OCI-LY7 (cell line): ENCODE data around the gene GSTA1. TPM values are rescaled to one million over a fixed set of nuclear protein-coding genes. Genes with fewer than 3 reads are reported as not detected.
"Not testable (repeated sequence)": the region's sequence is repeated elsewhere in the genome, so short reads cannot be mapped to it uniquely, and the experiment has no call there.

ENCODE experiments used
- BruUV-seq: library from RNA; stranded (reverse); fragments of 400-500 nt; replicated peaks from 2 replicates; lab custom pipeline; 2021; lab: Mats Ljungman, UMichigan
- CTCF ChIA-PET: fragments of 300-600 bp; sonication (Branson Sonifier 250); formaldehyde crosslinking; loops from one replicate; lab custom pipeline; 2022; ENCODE audit warnings: antibody characterized with exemption; ENCODE audit not compliant: unreplicated experiment; lab: Charles Lee
- POLR2A ChIA-PET: fragments of 300-600 bp; sonication (Branson Sonifier 250); formaldehyde crosslinking; loops from one replicate; lab custom pipeline; 2022; ENCODE audit warnings: antibody characterized with exemption; lab: Charles Lee
- DNase-seq: peaks from one replicate; pipeline ENCODE4 v3.0.0-alpha.2; 2015; ENCODE audit warnings: low spot score
- H2AFZ ChIP-seq: fragments of 200-600 bp; sonication (generic), shearing (Covaris generic); 2 replicates; pipeline ENCODE4 v1.6.1; 2014; ENCODE audit warnings: mild to moderate bottlenecking, antibody characterized with exemption, low read length, moderate library complexity
- H3K27ac ChIP-seq: fragments of 200-600 bp; sonication (generic); 2 replicates; pipeline ENCODE4 v1.5.1; 2014; ENCODE audit warnings: mixed run types, low read depth, mild to moderate bottlenecking, moderate library complexity, low read length, inconsistent platforms; ENCODE audit not compliant: poor library complexity, severe bottlenecking
- H3K36me3 ChIP-seq: fragments of 200-600 bp; sonication (generic); 2 replicates; pipeline ENCODE4 v1.6.1; 2014; ENCODE audit warnings: mild to moderate bottlenecking, antibody characterized with exemption, low read length, moderate library complexity, mixed read lengths; ENCODE audit not compliant: insufficient read depth
- H3K4me1 ChIP-seq: fragments of 200-600 bp; sonication (generic); 2 replicates; pipeline ENCODE4 v1.5.1; 2014; ENCODE audit warnings: mild to moderate bottlenecking, low read length; ENCODE audit not compliant: insufficient read depth, poor library complexity, severe bottlenecking
- H3K4me2 ChIP-seq: fragments of 200-600 bp; sonication (generic); 2 replicates; pipeline ENCODE4 v1.6.1; 2014; ENCODE audit warnings: mild to moderate bottlenecking, low read length
- H3K4me3 ChIP-seq: fragments of 200-600 bp; sonication (generic); 2 replicates; pipeline ENCODE4 v1.5.1; 2014; ENCODE audit warnings: mild to moderate bottlenecking, low read depth, low read length; ENCODE audit not compliant: poor library complexity, severe bottlenecking
- H3K79me2 ChIP-seq: fragments of 200-600 bp; sonication (generic); 2 replicates; pipeline ENCODE4 v1.6.1; 2016; ENCODE audit warnings: low read depth, mild to moderate bottlenecking, low read length, moderate library complexity, mixed read lengths; ENCODE audit not compliant: insufficient read depth
- H3K9me2 ChIP-seq: fragments of 200-600 bp; sonication (generic); 2 replicates; pipeline ENCODE4 v1.6.1; 2016; ENCODE audit warnings: mild to moderate bottlenecking, low read length, mixed read lengths; ENCODE audit not compliant: insufficient read depth
- H3K9me3 ChIP-seq: fragments of 200-600 bp; sonication (generic); 2 replicates; pipeline ENCODE4 v1.6.1; 2014; ENCODE audit warnings: mild to moderate bottlenecking, mixed run types, low read length, mixed read lengths
- H4K20me1 ChIP-seq: fragments of 200-600 bp; sonication (generic); 2 replicates; pipeline ENCODE4 v1.6.1; 2014; ENCODE audit warnings: mild to moderate bottlenecking, antibody characterized with exemption, low read length, moderate library complexity, mixed read lengths; ENCODE audit not compliant: insufficient read depth
- CTCF ChIP-seq: fragments of 200-600 bp; sonication (generic); conservative IDR thresholded peaks from 2 replicates; pipeline ENCODE4 v1.5.1; 2014; ENCODE audit warnings: mild to moderate bottlenecking, antibody characterized with exemption, low read length, moderate library complexity, mixed read lengths
- EZH2phosphoT487 ChIP-seq: fragments of 200-600 bp; sonication (generic); IDR thresholded peaks from 2 replicates; pipeline ENCODE4 v1.6.1; 2018; ENCODE audit warnings: low read depth, borderline replicate concordance, mild to moderate bottlenecking, mixed run types, antibody characterized with exemption, low read length, moderate library complexity, mixed read lengths
- intact Hi-C: fragments of 100-400 bp; cut with micrococcal nuclease; formaldehyde crosslinking; loops from one replicate; pipeline ENCODE4 v1.10.0; 2022; ENCODE audit not compliant: unreplicated experiment
- total RNA-seq, 2 experiments: library from RNA; depleted of rRNA in 1 of 2; stranded (reverse); fragments of >200 nt in 1 of 2; shearing (Covaris generic) in 1 of 2; gene quantifications; 2 replicates each; pipeline ENCODE4 v1.2.3, GENCODE V29; 2014 to 2022

Gene GSTA1
- total RNA-seq, 2 experiments from 2014 or later: not detected

GRCh38 chr6:52826513-52826912 is 22.9 kb upstream of the GSTA1 start:
- Histone ChIP-seq H2AFZ (no peak overlapping the region), H3K27ac (no peak overlapping the region), H3K79me2 (no peaks in the 10 kb centered on the region), H3K4me1 (no peaks in the 10 kb centered on the region), H3K9me3 (no peaks in the 10 kb centered on the region), H3K4me2 (no peak overlapping the region), H3K9me2 (no peaks in the 10 kb centered on the region), H3K4me3 (no peak overlapping the region), H4K20me1 (no peaks in the 10 kb centered on the region), H3K36me3 (no peaks in the 10 kb centered on the region)
- TF ChIP-seq EZH2phosphoT487 (no peak), CTCF (no peak)
- intact Hi-C loops: loop anchor here (1.0 kb wide), 1 partner anchor 40 kb away; no protein-coding TSS in a partner anchor
- CTCF ChIA-PET: no interaction called here
- POLR2A ChIA-PET: no interaction called here
- no peak for DNase-seq
- BruUV-seq: no TSS peak

DNA sequence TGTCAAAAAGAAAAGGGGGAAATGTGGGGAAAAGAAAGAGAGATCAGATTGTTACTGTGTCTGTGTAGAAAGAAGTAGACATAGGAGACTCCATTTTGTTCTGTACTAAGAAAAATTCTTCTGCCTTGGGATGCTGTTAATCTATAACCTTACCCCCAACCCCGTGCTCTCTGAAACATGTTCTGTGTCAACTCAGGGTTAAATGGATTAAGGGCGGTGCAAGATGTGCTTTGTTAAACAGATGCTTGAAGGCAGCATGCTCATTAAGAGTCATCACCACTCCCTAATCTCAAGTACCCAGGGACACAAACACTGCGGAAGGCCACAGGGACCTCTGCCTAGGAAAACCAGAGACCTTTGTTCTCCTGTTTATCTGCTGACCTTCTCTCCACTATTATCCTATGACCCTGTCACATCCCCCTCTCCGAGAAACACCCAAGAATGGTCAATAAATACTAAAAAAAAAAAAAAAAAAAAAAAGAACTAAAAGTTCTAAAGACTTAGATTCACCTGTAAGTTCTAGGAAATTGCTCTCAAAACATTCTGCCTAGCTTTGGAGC is 22.4 kb upstream of the GSTA1 start:
- H3K9me2 ChIP-seq, CTCF ChIA-PET, H3K9me3 ChIP-seq, H3K79me2 ChIP-seq, H3K36me3 ChIP-seq, H3K4me2 ChIP-seq, H3K4me3 ChIP-seq, H3K27ac ChIP-seq, H4K20me1 ChIP-seq, BruUV-seq, H3K4me1 ChIP-seq, DNase-seq, H2AFZ ChIP-seq: not testable (repeated sequence)
- intact Hi-C loops: loop anchor here (1.0 kb wide), 1 partner anchor 40 kb away; no protein-coding TSS in a partner anchor
- POLR2A ChIA-PET: interaction anchor here (0.7 kb wide), 1 partner anchor 341 kb away, joined by 4 read pairs; no protein-coding TSS in a partner anchor

- H3K36me3 ChIP-seq, H3K4me1 ChIP-seq, DNase-seq, intact Hi-C loops, H3K27ac ChIP-seq, H2AFZ ChIP-seq, H3K4me3 ChIP-seq, CTCF ChIA-PET, H3K9me3 ChIP-seq, BruUV-seq, H3K9me2 ChIP-seq, H3K79me2 ChIP-seq, H3K4me2 ChIP-seq, H4K20me1 ChIP-seq: not testable (repeated sequence)
- POLR2A ChIA-PET: interaction anchor here (0.7 kb wide), 1 partner anchor 340 kb away, joined by 4 read pairs; no protein-coding TSS in a partner anchor
Measured at GRCh38 chr6:52825270-52825793, 21.7 kb upstream of the GSTA1 start.
